Lower leg skin (tissue), 4 donors: ENCODE data around the gene RAPGEF4. TPM values are rescaled to one million over a fixed set of nuclear protein-coding genes. Genes with fewer than 3 reads are reported as not detected.

ENCODE experiments used
- DNase-seq, 2 donors: peaks; one replicate each; pipeline ENCODE4 v3.0.0-alpha.2; 2019; ENCODE audit warnings: low spot score in 2 of 2
- H3K4me3 ChIP-seq: fragments of 200-600 bp; sonication (generic); 2 replicates; pipeline ENCODE4 v1.5.1; 2017; ENCODE audit warnings: mild to moderate bottlenecking, low read depth; ENCODE audit not compliant: poor library complexity, severe bottlenecking
- CTCF ChIP-seq, 3 donors: fragments of 450-650 bp; IDR thresholded peaks; one replicate each; pipeline ENCODE4 v1.5.1; 2016; ENCODE audit warnings: antibody characterized with exemption in 3 of 3, mild to moderate bottlenecking in 3 of 3, moderate library complexity in 2 of 3
- POLR2A ChIP-seq, 2 donors: fragments of 450-650 bp; IDR thresholded peaks; one replicate each; pipeline ENCODE4 v1.6.1; 2016 to 2017; ENCODE audit warnings: antibody characterized with exemption in 2 of 2, mild to moderate bottlenecking in 1 of 2, moderate library complexity in 1 of 2
- WGBS, 2 donors: methylation state at CpG; one replicate each; pipeline ENCODE4 v1.1.5; 2018; 5-methylcytosine and 5-hydroxymethylcytosine counted together
- intact Hi-C: fragments of 100-400 bp; cut with DNase I; formaldehyde crosslinking; loops from one replicate; pipeline ENCODE4 v1.15.0; 2023; ENCODE audit warnings: low total_unique reads
- total RNA-seq, 4 donors: library from RNA; depleted of rRNA; stranded (reverse); fragments of >200 nt; gene quantifications; one replicate each; pipeline ENCODE4 v1.1.0, GENCODE V29; 2016

RAPGEF4 gene
- total RNA-seq, 4 donors from 2014 or later, result 15.5 to 25.8 (median 25.0) TPM

GRCh38 chr2:172887280-172887679 is 151.6 kb downstream of the RAPGEF4 start:
- H3K4me3 ChIP-seq, result no peak overlapping the region
- DNase-seq, result no peak
- intact Hi-C loops, result no loop called here
- 47 to 54% methylated on average over 2 of the region's 2 CpGs for WGBS, 2 donors
- TF ChIP-seq CTCF (IDR thresholded peaks at IDR 0.05), result no peak
- no peak for TF ChIP-seq POLR2A (IDR thresholded peaks at IDR 0.05)

- DNase-seq, result no peak
- TF ChIP-seq POLR2A (IDR thresholded peaks at IDR 0.05), result no peak
- no peak for TF ChIP-seq CTCF (IDR thresholded peaks at IDR 0.05)
- 77 to 79% methylated on average over 10 of the region's 10 CpGs for WGBS, 2 donors
- no peak overlapping the region for H3K4me3 ChIP-seq
- intact Hi-C loops, result no loop called here
Observed at GRCh38 chr2:172888714-172889669, 153.3 kb downstream of the RAPGEF4 start.

GRCh38 chr2:172889768-172890430 is 154.3 kb downstream of the RAPGEF4 start:
- intact Hi-C loops, result no loop called here
- TF ChIP-seq CTCF (IDR thresholded peaks at IDR 0.05) (no peak), POLR2A (IDR thresholded peaks at IDR 0.05) (no peak)
- WGBS, 2 donors, result 51 to 60% methylated on average over 7 of the region's 7 CpGs
- no peak for DNase-seq
- H3K4me3 ChIP-seq, result no peak overlapping the region

- 82 to 89% methylated on average over 10 of the region's 10 CpGs for WGBS, 2 donors
- DNase-seq, result no peak
- H3K4me3 ChIP-seq, result no peak overlapping the region
- intact Hi-C loops, result no loop called here
- TF ChIP-seq CTCF (IDR thresholded peaks at IDR 0.05), result no peak
- no peak for TF ChIP-seq POLR2A (IDR thresholded peaks at IDR 0.05)
Observed at GRCh38 chr2:172893111-172893510, 157.5 kb downstream of the RAPGEF4 start.

- TF ChIP-seq POLR2A (IDR thresholded peaks at IDR 0.05) (no peak), CTCF (IDR thresholded peaks at IDR 0.05) (no peak)
- H3K4me3 ChIP-seq, result no peak overlapping the region
- WGBS, 2 donors, result 69 to 73% methylated on average over 2 of the region's 2 CpGs
- no peak for DNase-seq
- intact Hi-C loops, result no loop called here
Observed at GRCh38 chr2:172893671-172894070, 158.0 kb downstream of the RAPGEF4 start.
